ENCODE results near the gene CXCL10. TPM values are rescaled to one million over a fixed set of nuclear protein-coding genes. Genes with fewer than 3 reads are reported as not detected.
A peak's percentile ranks its signal among the peaks of the same experiment; 100 is the strongest.
"Not testable (repeated sequence)": the region's sequence is repeated elsewhere in the genome, so short reads cannot be mapped to it uniquely, and the experiment has no call there.

Gene CXCL10
- total RNA-seq = 0.30 and 0.35 TPM in 2 replicates

DNA sequence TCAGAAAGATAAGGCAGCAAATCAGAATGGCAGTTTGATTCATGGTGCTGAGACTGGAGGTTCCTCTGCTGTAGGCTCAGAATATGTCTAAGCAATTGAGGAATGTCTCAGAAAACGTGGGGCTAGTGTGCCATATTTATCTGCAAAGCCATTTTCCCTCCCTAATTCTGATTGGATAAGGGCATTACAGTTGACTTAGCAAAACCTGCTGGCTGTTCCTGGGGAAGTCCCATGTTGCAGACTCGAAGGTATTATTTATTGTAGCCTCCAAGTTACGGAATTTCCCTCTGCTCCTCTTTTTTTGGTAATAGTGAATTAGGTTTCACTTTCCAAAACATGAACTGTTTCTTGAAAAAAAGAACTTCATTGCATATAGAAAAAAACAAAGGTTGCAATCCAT, at the start of gene CXCL10:
CXCL10 (minus strand) TSS at position 109 of the 400 bp plus-strand sequence; CDS start at position 43, 66 bp downstream.
- peak; percentile 48 for DNase-seq (ENCODE audit: low read depth)

GRCh38 chr4:76072760-76073159, 49.5 kb upstream of the CXCL10 start:
- DNase-seq (ENCODE audit: low read depth) = no peak

- DNase-seq (ENCODE audit: low read depth) = peak; percentile 66
Observed at GRCh38 chr4:76067652-76068286, 44.5 kb upstream of the CXCL10 start.

GRCh38 chr4:76066546-76066945, 43.2 kb upstream of the CXCL10 start:
- no peak for DNase-seq (ENCODE audit: low read depth)

GRCh38 chr4:76061982-76062381, 38.7 kb upstream of the CXCL10 start:
- no peak for DNase-seq (ENCODE audit: low read depth)

DNA sequence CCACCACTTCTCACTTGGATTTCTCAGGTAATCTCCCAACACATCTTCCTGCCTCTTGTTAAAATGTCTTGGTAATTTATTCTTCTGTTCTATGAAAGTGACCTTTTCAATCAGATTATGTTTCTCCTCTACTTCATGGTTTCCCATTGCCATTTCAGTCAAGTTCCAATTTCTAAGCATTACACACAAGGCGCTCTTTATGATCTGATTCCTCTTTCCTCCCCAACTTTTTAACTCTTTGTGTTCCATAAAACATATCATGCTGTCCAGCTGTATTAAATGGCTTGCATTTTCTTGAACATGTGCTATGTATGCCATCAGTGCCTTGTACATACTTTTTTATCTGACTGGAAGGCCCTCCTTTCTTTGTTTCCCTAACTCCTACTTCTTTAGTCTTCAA, 38.1 kb upstream of the CXCL10 start:
- DNase-seq (ENCODE audit: low read depth) = no peak

GRCh38 chr4:76060506-76060905, 37.2 kb upstream of the CXCL10 start:
- peak; percentile 11 for DNase-seq (ENCODE audit: low read depth)

GRCh38 chr4:76059750-76060149, 36.5 kb upstream of the CXCL10 start:
- no peak for DNase-seq (ENCODE audit: low read depth)

GRCh38 chr4:76058888-76059426, 35.7 kb upstream of the CXCL10 start:
- DNase-seq (ENCODE audit: low read depth) = no peak

DNA sequence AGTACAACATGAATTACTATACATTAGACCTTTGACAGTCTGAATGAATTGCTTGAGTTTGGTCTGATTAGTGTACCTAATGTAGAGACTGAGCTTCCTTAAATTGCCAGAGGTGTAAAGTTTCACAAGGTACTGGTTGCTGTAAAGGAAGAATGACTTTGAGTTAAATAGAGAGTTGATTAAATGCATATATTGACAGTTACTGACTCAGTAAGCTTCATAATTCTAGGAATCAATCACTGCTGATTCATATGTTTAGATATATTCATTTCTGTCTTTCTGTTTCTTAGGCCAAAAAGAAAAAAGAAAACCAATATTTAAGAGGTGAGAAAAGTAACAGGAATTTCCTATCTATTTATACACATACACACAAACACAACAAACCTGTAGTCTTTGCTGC, 35.0 kb upstream of the CXCL10 start:
- no peak for DNase-seq (ENCODE audit: low read depth)

- no peak for DNase-seq (ENCODE audit: low read depth)
Observed at GRCh38 chr4:76055421-76055820, 32.1 kb upstream of the CXCL10 start.

DNA sequence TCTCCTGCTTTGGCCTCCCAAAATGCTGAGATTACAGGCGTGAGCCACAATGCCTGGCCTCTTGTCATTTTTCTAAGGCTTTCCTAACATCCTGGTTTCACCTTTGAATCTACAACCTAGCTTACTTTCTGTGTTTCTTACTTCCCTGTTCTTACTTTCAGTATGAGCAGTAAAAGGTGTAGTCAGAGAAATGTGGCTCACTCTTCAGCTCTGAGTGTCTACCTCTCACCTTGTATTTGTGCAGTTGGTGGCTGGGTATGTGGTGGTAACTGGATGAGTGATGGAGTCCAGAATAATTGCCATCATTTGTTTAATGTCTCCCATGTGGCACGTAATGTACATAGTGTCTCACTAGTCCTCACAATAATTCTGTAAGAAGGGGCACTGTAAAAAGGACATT, 31.7 kb upstream of the CXCL10 start:
- no peak for DNase-seq (ENCODE audit: low read depth)

DNA sequence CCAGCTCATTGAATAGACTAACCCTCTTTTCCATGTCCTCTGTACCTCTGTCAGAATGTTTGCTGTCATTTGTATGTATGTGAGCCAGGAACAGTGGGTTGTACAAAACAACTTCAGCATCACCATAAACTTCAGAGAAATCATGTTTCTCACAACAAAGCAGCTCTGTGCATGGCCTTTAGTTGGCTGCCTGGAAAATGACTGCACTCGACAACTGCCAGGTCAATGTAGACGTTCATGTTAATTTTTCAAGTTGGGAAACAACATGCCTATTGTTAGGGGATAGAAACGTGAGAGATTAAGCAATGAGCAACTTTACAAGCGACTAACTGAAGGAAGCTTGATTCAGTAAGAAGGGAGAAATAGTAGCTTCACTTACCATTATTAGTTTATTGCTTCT, 30.4 kb upstream of the CXCL10 start:
- no peak for DNase-seq (ENCODE audit: low read depth)

DNA sequence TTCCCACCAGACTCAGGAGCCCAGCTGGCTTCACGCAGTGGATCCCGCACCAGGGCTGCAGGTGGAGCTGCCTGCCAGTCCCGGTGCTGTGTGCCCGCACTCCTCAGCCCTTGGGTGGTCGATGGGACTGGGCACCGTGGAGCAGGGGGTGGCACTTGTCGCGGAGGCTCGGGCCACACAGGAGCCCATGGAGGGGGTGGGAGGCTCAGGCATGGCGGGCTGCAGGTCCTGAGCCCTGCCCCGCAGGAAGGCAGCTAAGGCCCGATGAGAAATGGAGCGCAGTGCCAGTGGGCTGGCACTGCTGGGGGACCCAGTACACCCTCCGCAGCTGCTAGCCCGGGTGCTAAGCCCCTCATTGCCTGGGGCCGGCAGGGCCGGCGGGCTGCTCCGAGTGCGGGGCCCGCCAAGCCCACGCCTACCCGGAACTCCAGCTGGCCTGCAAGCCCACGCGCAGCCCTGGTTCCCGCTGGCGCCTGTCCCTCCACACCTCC, 27.3 kb upstream of the CXCL10 start:
- not testable (repeated sequence) for DNase-seq (ENCODE audit: low read depth)

DNA sequence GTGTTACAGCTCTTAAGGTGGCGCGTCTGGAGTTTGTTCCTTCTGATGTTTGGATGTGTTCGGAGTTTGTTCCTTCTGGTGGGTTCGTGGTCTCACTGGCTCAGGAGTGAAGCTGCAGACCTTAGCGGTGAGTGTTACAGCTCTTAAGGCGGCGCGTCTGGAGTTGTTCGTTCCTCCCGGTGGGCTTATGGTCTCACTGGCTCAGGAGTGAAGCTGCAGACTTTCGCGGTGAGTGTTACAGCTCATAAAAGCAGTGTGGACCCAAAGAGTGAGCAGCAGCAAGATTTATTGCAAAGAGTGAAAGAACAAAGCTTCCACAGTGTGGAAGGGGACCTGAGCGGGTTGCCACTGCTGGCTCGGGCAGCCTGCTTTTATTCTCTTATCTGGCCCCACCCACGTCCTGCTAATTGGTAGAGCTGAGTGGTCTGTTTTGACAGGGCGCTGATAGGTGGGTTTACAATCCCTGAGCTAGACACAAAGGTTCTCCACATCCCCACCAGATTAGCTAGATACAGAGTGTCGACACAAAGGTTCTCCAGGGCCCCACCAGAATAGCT, 26.6 kb upstream of the CXCL10 start:
- DNase-seq (ENCODE audit: low read depth) = not testable (repeated sequence)

GRCh38 chr4:76044686-76045085, 21.4 kb upstream of the CXCL10 start:
- not testable (repeated sequence) for DNase-seq (ENCODE audit: low read depth)

- not testable (repeated sequence) for DNase-seq (ENCODE audit: low read depth)
Observed at GRCh38 chr4:76043306-76043705, 20.0 kb upstream of the CXCL10 start.

- DNase-seq (ENCODE audit: low read depth) = not testable (repeated sequence)
Observed at GRCh38 chr4:76042241-76042998, 19.1 kb upstream of the CXCL10 start.

GRCh38 chr4:76036855-76037254, 13.6 kb upstream of the CXCL10 start:
- DNase-seq (ENCODE audit: low read depth) = no peak

- DNase-seq (ENCODE audit: low read depth) = peak; percentile 28
Observed at GRCh38 chr4:76035799-76036380, 12.6 kb upstream of the CXCL10 start, which contains the start of gene CXCL11. TSS of gene CXCL11 (minus strand) at chr4:76036070. CDS start at chr4:76035987, 83 bp downstream.

DNA sequence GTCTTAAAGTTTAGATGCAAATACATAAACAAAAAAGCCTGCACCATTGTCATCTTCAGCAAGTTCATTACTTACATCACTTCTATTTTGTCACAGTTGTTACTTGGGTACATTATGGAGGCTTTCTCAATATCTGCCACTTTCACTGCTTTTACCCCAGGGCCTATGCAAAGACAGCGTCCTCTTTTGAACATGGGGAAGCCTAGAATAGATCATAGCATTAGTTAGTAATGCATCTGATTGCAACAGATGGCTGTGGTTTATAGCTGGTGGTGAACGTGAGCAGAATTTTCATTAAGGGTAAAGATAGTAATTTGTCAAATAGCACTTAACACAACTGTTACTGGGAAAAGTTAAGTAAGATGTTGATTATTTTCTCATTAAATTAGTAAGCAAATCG, 11.8 kb upstream of the CXCL10 start:
- DNase-seq (ENCODE audit: low read depth) = no peak

GRCh38 chr4:76029300-76029699, 6.0 kb upstream of the CXCL10 start:
- no peak for DNase-seq (ENCODE audit: low read depth)
